ENCODE measurements around the gene POP4. TPM values are rescaled to one million over a fixed set of nuclear protein-coding genes. Genes with fewer than 3 reads are reported as not detected.

POP4 gene
- total RNA-seq, 5 donors from 2014 or later (not counting 1 experiment from before 2014, with no cell fraction given), result 43.7 to 59.6 (median 55.5) TPM

GRCh38 chr19:29645491-29645867 lies 39.4 kb downstream of the POP4 start:
- no peaks in the 10 kb centered on the region for H3K9me3 Mint-ChIP-seq

GRCh38 chr19:29645911-29646310 lies 39.8 kb downstream of the POP4 start:
- peaks cover 10% of the 10 kb centered on the region in 2 experiments for H3K4me1 ChIP-seq (ENCODE audit: control insufficient read depth in 1 of 2, extremely low read depth in 1 of 2, insufficient read depth in 2 of 2, low read length in 2 of 2)
- H3K27ac ChIP-seq (ENCODE audit: low read length), result no peak overlapping the region
- H3K9me3 Mint-ChIP-seq, result no peaks in the 10 kb centered on the region
- 7% methylated on average over 8 of the region's 8 CpGs for WGBS (ENCODE audit: insufficient coverage)
- CTCF ChIA-PET, result no interaction called here
- H3K27me3 Mint-ChIP-seq, result no peaks in the 10 kb centered on the region
- DNase-seq, result peak in 2 of 35 experiments; percentile 5 to 19
- no peak overlapping the region for H3K4me3 ChIP-seq (ENCODE audit: control insufficient read depth in 1 of 2, extremely low read depth in 1 of 2, low read length in 1 of 2)
- no peaks in the 10 kb centered on the region for H3K36me3 Mint-ChIP-seq
- H3K9me3 ChIP-seq, result no peaks in the 10 kb centered on the region
- H3K36me3 ChIP-seq (ENCODE audit: control insufficient read depth in 2 of 2, extremely low read depth in 1 of 2, insufficient read depth in 1 of 2, low read length in 1 of 2), result no peaks in the 10 kb centered on the region
- H3K27ac Mint-ChIP-seq, result peak overlapping the region; percentile 30 to 33
- peaks cover 13 to 18% (median 17%) of the 10 kb centered on the region in 3 donors for H3K4me1 Mint-ChIP-seq
- POLR2A ChIA-PET, result no interaction called here
- H3K27me3 ChIP-seq (replicated peaks in 1 of 2; ENCODE audit: control insufficient read depth in 2 of 2, extremely low read depth in 1 of 2, insufficient read depth in 2 of 2, low read length in 1 of 2), result peaks cover 0 to under 1% of the 10 kb centered on the region in 2 experiments
- peak overlapping the region in 1 of 3 donors; percentile 55 for H3K4me3 Mint-ChIP-seq
- peak in 3 of 4 experiments; percentile 35 to 43 (median 39) for ATAC-seq (replicated peaks in 1 of 4)

More at GRCh38 chr19:29645491-29645867, 39.4 kb downstream of the POP4 start:
- H3K27me3 ChIP-seq (replicated peaks in 1 of 2; ENCODE audit: control insufficient read depth in 2 of 2, extremely low read depth in 1 of 2, insufficient read depth in 2 of 2, low read length in 1 of 2), result peaks cover 0 to 4% of the 10 kb centered on the region in 2 experiments
- peak overlapping the region in 1 of 3 donors; percentile 55 for H3K4me3 Mint-ChIP-seq
- H3K27ac Mint-ChIP-seq, result peak overlapping the region; percentile 30 to 33
- ChIA-PET POLR2A (no interaction called here), CTCF (no interaction called here)
- no peaks in the 10 kb centered on the region for H3K36me3 Mint-ChIP-seq
- H3K27ac ChIP-seq (ENCODE audit: low read length), result no peak overlapping the region
- no peak overlapping the region for H3K4me3 ChIP-seq (ENCODE audit: control insufficient read depth in 1 of 2, extremely low read depth in 1 of 2, low read length in 1 of 2)
- 79% methylated on average over 5 of the region's 5 CpGs for WGBS (ENCODE audit: insufficient coverage)
- H3K27me3 Mint-ChIP-seq, result no peaks in the 10 kb centered on the region
- H3K4me1 Mint-ChIP-seq, result peaks cover 13 to 18% (median 17%) of the 10 kb centered on the region in 3 donors
- H3K36me3 ChIP-seq (ENCODE audit: control insufficient read depth in 2 of 2, extremely low read depth in 1 of 2, insufficient read depth in 1 of 2, low read length in 1 of 2), result no peaks in the 10 kb centered on the region
- ATAC-seq (replicated peaks in 1 of 4), result no peak
- no peaks in the 10 kb centered on the region for H3K9me3 ChIP-seq
- H3K4me1 ChIP-seq (ENCODE audit: control insufficient read depth in 1 of 2, extremely low read depth in 1 of 2, insufficient read depth in 2 of 2, low read length in 2 of 2), result peaks cover 10% of the 10 kb centered on the region in 2 experiments
- DNase-seq, result no peak

- no peaks in the 10 kb centered on the region for H3K9me3 ChIP-seq
- no peaks in the 10 kb centered on the region for H3K27me3 Mint-ChIP-seq
- H3K4me3 ChIP-seq (ENCODE audit: control insufficient read depth in 1 of 2, extremely low read depth in 1 of 2, low read length in 1 of 2), result no peak overlapping the region
- H3K4me1 Mint-ChIP-seq, result peaks cover 13 to 20% (median 19%) of the 10 kb centered on the region in 3 donors
- ChIA-PET CTCF (interaction anchor here in 1 of 2 donors (0.6 kb wide), 2 partner anchors 320 to 846 kb away, joined by 4 read pairs; no protein-coding TSS in a partner anchor), POLR2A (no interaction called here)
- no peaks in the 10 kb centered on the region for H3K36me3 ChIP-seq (ENCODE audit: control insufficient read depth in 2 of 2, extremely low read depth in 1 of 2, insufficient read depth in 1 of 2, low read length in 1 of 2)
- H3K9me3 Mint-ChIP-seq, result no peaks in the 10 kb centered on the region
- ATAC-seq (replicated peaks in 1 of 4) (no peak), DNase-seq (no peak)
- H3K27ac ChIP-seq (ENCODE audit: low read length), result no peak overlapping the region
- no peaks in the 10 kb centered on the region for H3K27me3 ChIP-seq (replicated peaks in 1 of 2; ENCODE audit: control insufficient read depth in 2 of 2, extremely low read depth in 1 of 2, insufficient read depth in 2 of 2, low read length in 1 of 2)
- H3K36me3 Mint-ChIP-seq, result no peaks in the 10 kb centered on the region
- no peak overlapping the region for H3K4me3 Mint-ChIP-seq
- WGBS (ENCODE audit: insufficient coverage), result no CpG with 5 or more reads among the region's 7 CpGs
- H3K4me1 ChIP-seq (ENCODE audit: control insufficient read depth in 1 of 2, extremely low read depth in 1 of 2, insufficient read depth in 2 of 2, low read length in 2 of 2), result peaks cover 4 to 9% of the 10 kb centered on the region in 2 experiments
- H3K27ac Mint-ChIP-seq, result no peak overlapping the region
Observed at GRCh38 chr19:29650772-29651387, 44.8 kb downstream of the POP4 start.

- no peaks in the 10 kb centered on the region for H3K27me3 ChIP-seq (replicated peaks in 1 of 2; ENCODE audit: control insufficient read depth in 2 of 2, extremely low read depth in 1 of 2, insufficient read depth in 2 of 2, low read length in 1 of 2)
- POLR2A ChIA-PET, result no interaction called here
- 85% methylated on average over 5 of the region's 7 CpGs for WGBS (ENCODE audit: insufficient coverage)
- no peaks in the 10 kb centered on the region for H3K27me3 Mint-ChIP-seq
- no peaks in the 10 kb centered on the region for H3K9me3 ChIP-seq
- CTCF ChIA-PET, result no interaction called here
- H3K4me3 Mint-ChIP-seq, result no peak overlapping the region
- H3K36me3 Mint-ChIP-seq, result no peaks in the 10 kb centered on the region
- H3K36me3 ChIP-seq (ENCODE audit: control insufficient read depth in 2 of 2, extremely low read depth in 1 of 2, insufficient read depth in 1 of 2, low read length in 1 of 2), result no peaks in the 10 kb centered on the region
- no peaks in the 10 kb centered on the region for H3K9me3 Mint-ChIP-seq
- peaks cover 0 to 5% of the 10 kb centered on the region in 2 experiments for H3K4me1 ChIP-seq (ENCODE audit: control insufficient read depth in 1 of 2, extremely low read depth in 1 of 2, insufficient read depth in 2 of 2, low read length in 2 of 2)
- no peak overlapping the region for H3K4me3 ChIP-seq (ENCODE audit: control insufficient read depth in 1 of 2, extremely low read depth in 1 of 2, low read length in 1 of 2)
- H3K27ac ChIP-seq (ENCODE audit: low read length), result no peak overlapping the region
- H3K27ac Mint-ChIP-seq, result no peak overlapping the region
- DNase-seq (no peak), ATAC-seq (replicated peaks in 1 of 4) (no peak)
- peaks cover 8 to 16% (median 13%) of the 10 kb centered on the region in 3 donors for H3K4me1 Mint-ChIP-seq
Observed at GRCh38 chr19:29651622-29652394, 45.7 kb downstream of the POP4 start.

- Mint-ChIP-seq H3K4me1 (peaks cover 8 to 16% (median 13%) of the 10 kb centered on the region in 3 donors), H3K9me3 (no peaks in the 10 kb centered on the region), H3K4me3 (no peak overlapping the region), H3K36me3 (no peaks in the 10 kb centered on the region), H3K27me3 (no peaks in the 10 kb centered on the region), H3K27ac (no peak overlapping the region)
- 86% methylated on average over 1 of the region's 5 CpGs for WGBS (ENCODE audit: insufficient coverage)
- POLR2A ChIA-PET, result no interaction called here
- no peaks in the 10 kb centered on the region for H3K36me3 ChIP-seq (ENCODE audit: control insufficient read depth in 2 of 2, extremely low read depth in 1 of 2, insufficient read depth in 1 of 2, low read length in 1 of 2)
- H3K9me3 ChIP-seq, result no peaks in the 10 kb centered on the region
- DNase-seq (no peak), ATAC-seq (replicated peaks in 1 of 4) (no peak)
- H3K27me3 ChIP-seq (replicated peaks in 1 of 2; ENCODE audit: control insufficient read depth in 2 of 2, extremely low read depth in 1 of 2, insufficient read depth in 2 of 2, low read length in 1 of 2), result no peaks in the 10 kb centered on the region
- CTCF ChIA-PET, result no interaction called here
- H3K27ac ChIP-seq (ENCODE audit: low read length), result no peak overlapping the region
- H3K4me3 ChIP-seq (ENCODE audit: control insufficient read depth in 1 of 2, extremely low read depth in 1 of 2, low read length in 1 of 2), result no peak overlapping the region
- H3K4me1 ChIP-seq (ENCODE audit: control insufficient read depth in 1 of 2, extremely low read depth in 1 of 2, insufficient read depth in 2 of 2, low read length in 2 of 2), result peaks cover 0 to 5% of the 10 kb centered on the region in 2 experiments
Observed at GRCh38 chr19:29653398-29653797, 47.3 kb downstream of the POP4 start.

GRCh38 chr19:29655648-29656335 lies 49.7 kb downstream of the POP4 start:
- WGBS (ENCODE audit: insufficient coverage), result 33% methylated on average over 1 of the region's 4 CpGs
- Histone ChIP-seq H3K4me1 (ENCODE audit: control insufficient read depth in 1 of 2, extremely low read depth in 1 of 2, insufficient read depth in 2 of 2, low read length in 2 of 2) (peaks cover 7 to 15% of the 10 kb centered on the region in 2 experiments), H3K36me3 (ENCODE audit: control insufficient read depth in 2 of 2, extremely low read depth in 1 of 2, insufficient read depth in 1 of 2, low read length in 1 of 2) (no peaks in the 10 kb centered on the region), H3K4me3 (ENCODE audit: control insufficient read depth in 1 of 2, extremely low read depth in 1 of 2, low read length in 1 of 2) (no peak overlapping the region), H3K9me3 (no peaks in the 10 kb centered on the region), H3K27ac (ENCODE audit: low read length) (no peak overlapping the region), H3K27me3 (replicated peaks in 1 of 2; ENCODE audit: control insufficient read depth in 2 of 2, extremely low read depth in 1 of 2, insufficient read depth in 2 of 2, low read length in 1 of 2) (no peaks in the 10 kb centered on the region)
- Mint-ChIP-seq H3K4me3 (no peak overlapping the region), H3K27me3 (no peaks in the 10 kb centered on the region), H3K4me1 (peaks cover 11 to 25% (median 15%) of the 10 kb centered on the region in 3 donors), H3K9me3 (no peaks in the 10 kb centered on the region), H3K27ac (no peak overlapping the region), H3K36me3 (no peaks in the 10 kb centered on the region)
- DNase-seq (no peak), ATAC-seq (replicated peaks in 1 of 4) (no peak)
- POLR2A ChIA-PET, result no interaction called here
- CTCF ChIA-PET, result interaction anchor here in 1 of 2 donors (0.7 kb wide), 1 partner anchor 16 kb away, joined by 3 read pairs; no protein-coding TSS in a partner anchor
